Muscle of arm (tissue), 12 donors: ENCODE data around the gene DNM2. TPM values are rescaled to one million over a fixed set of nuclear protein-coding genes. Genes with fewer than 3 reads are reported as not detected.

ENCODE experiments used
- DNase-seq: peaks from one replicate; pipeline ENCODE4 v3.0.0-alpha.2; 2013
- polyA plus RNA-seq, 12 donors: library from polyadenylated mRNA; unstranded; fragments of 120-200 nt; gene quantifications; one replicate each; pipeline ENCODE4 v1.2.1, GENCODE V29; 2013; ENCODE audit not compliant: insufficient read length in 12 of 12

DNM2 gene
- polyA plus RNA-seq, 12 donors = 52.4 to 101 (median 74.4) TPM; not detected in 1

- no peak for DNase-seq
Measured at GRCh38 chr19:10811391-10812111, 93.7 kb downstream of the DNM2 start.

- no peak for DNase-seq
Measured at GRCh38 chr19:10812196-10812595, 94.3 kb downstream of the DNM2 start.

- no peak for DNase-seq
Measured at GRCh38 chr19:10812902-10813404, 95.1 kb downstream of the DNM2 start.

- no peak for DNase-seq
Measured at GRCh38 chr19:10815007-10815536, 97.2 kb downstream of the DNM2 start.

GRCh38 chr19:10815969-10816644 lies 98.2 kb downstream of the DNM2 start:
- DNase-seq = no peak

GRCh38 chr19:10816691-10817090 lies 98.8 kb downstream of the DNM2 start:
- no peak for DNase-seq

- DNase-seq = peak; percentile 90
Measured at GRCh38 chr19:10817291-10818038, 99.6 kb downstream of the DNM2 start.

GRCh38 chr19:10818301-10819123 lies 100.6 kb downstream of the DNM2 start:
- no peak for DNase-seq

- no peak for DNase-seq
Measured at GRCh38 chr19:10819124-10820060, 101.5 kb downstream of the DNM2 start.

GRCh38 chr19:10820173-10820572 lies 102.3 kb downstream of the DNM2 start:
- DNase-seq = no peak

- no peak for DNase-seq
Measured at GRCh38 chr19:10823690-10824089, 105.8 kb downstream of the DNM2 start.

GRCh38 chr19:10826231-10826630 lies 108.4 kb downstream of the DNM2 start:
- no peak for DNase-seq

GRCh38 chr19:10826846-10827245 lies 109.0 kb downstream of the DNM2 start:
- no peak for DNase-seq

- no peak for DNase-seq
Measured at GRCh38 chr19:10828981-10829821, 111.3 kb downstream of the DNM2 start.

GRCh38 chr19:10829967-10830366 lies 112.1 kb downstream of the DNM2 start:
- no peak for DNase-seq

- DNase-seq = no peak
Measured at GRCh38 chr19:10830370-10830769, 112.5 kb downstream of the DNM2 start.

- DNase-seq = no peak
Measured at GRCh38 chr19:10830931-10831779, 113.3 kb downstream of the DNM2 start.
